Measurements from ENCODE around the gene CHRM5. TPM values are rescaled to one million over a fixed set of nuclear protein-coding genes. Genes with fewer than 3 reads are reported as not detected.

CHRM5 gene
- total RNA-seq, 1 experiment from 2014 or later: 0.11 TPM

GRCh38 chr15:34107315-34107714 lies 139.0 kb downstream of the CHRM5 start:
- no peak overlapping the region for H3K4me3 ChIP-seq
- H3K27ac ChIP-seq: no peak overlapping the region
- no peaks in the 10 kb centered on the region for H3K27me3 ChIP-seq (replicated peaks)
- H3K9me3 ChIP-seq (replicated peaks): no peaks in the 10 kb centered on the region
- H3K4me1 ChIP-seq (replicated peaks): peaks cover 13% of the 10 kb centered on the region
- no peak for DNase-seq (ENCODE audit: low read depth in 1 of 2, low spot score in 2 of 2)
- peaks cover 5% of the 10 kb centered on the region; the same call in 1 of the 2 replicates for H3K36me3 ChIP-seq

- no peaks in the 10 kb centered on the region for H3K9me3 ChIP-seq (replicated peaks)
- H3K27me3 ChIP-seq (replicated peaks): no peaks in the 10 kb centered on the region
- H3K36me3 ChIP-seq: no peaks in the 10 kb centered on the region
- no peak overlapping the region for H3K4me3 ChIP-seq
- H3K27ac ChIP-seq: no peak overlapping the region
- peak in 1 of 2 experiments; percentile 41 for DNase-seq (ENCODE audit: low read depth in 1 of 2, low spot score in 2 of 2)
- H3K4me1 ChIP-seq (replicated peaks): peaks cover 6% of the 10 kb centered on the region
These were observed 141.7 kb downstream of the CHRM5 start for GRCh38 chr15:34109797-34110663.

GRCh38 chr15:34111488-34111887 lies 143.2 kb downstream of the CHRM5 start:
- Histone ChIP-seq H3K9me3 (replicated peaks) (no peaks in the 10 kb centered on the region), H3K27me3 (replicated peaks) (no peaks in the 10 kb centered on the region), H3K4me1 (replicated peaks) (peaks cover 6% of the 10 kb centered on the region), H3K36me3 (no peaks in the 10 kb centered on the region), H3K27ac (no peak overlapping the region), H3K4me3 (no peak overlapping the region)
- DNase-seq (ENCODE audit: low read depth in 1 of 2, low spot score in 2 of 2): peak in 1 of 2 experiments; percentile 18

- no peaks in the 10 kb centered on the region for H3K9me3 ChIP-seq (replicated peaks)
These were observed 145.9 kb downstream of the CHRM5 start for GRCh38 chr15:34114215-34114614.

GRCh38 chr15:34114739-34115138 lies 146.4 kb downstream of the CHRM5 start:
- DNase-seq (ENCODE audit: low read depth in 1 of 2, low spot score in 2 of 2): no peak
- Histone ChIP-seq H3K9me3 (replicated peaks) (no peaks in the 10 kb centered on the region), H3K36me3 (no peaks in the 10 kb centered on the region), H3K4me1 (replicated peaks) (peaks cover 6% of the 10 kb centered on the region), H3K4me3 (no peak overlapping the region), H3K27me3 (replicated peaks) (no peaks in the 10 kb centered on the region), H3K27ac (no peak overlapping the region)

More at GRCh38 chr15:34114215-34114614, 145.9 kb downstream of the CHRM5 start:
- no peaks in the 10 kb centered on the region for H3K27me3 ChIP-seq (replicated peaks)
- H3K4me3 ChIP-seq: no peak overlapping the region
- DNase-seq (ENCODE audit: low read depth in 1 of 2, low spot score in 2 of 2): no peak
- H3K4me1 ChIP-seq (replicated peaks): peaks cover 6% of the 10 kb centered on the region
- H3K36me3 ChIP-seq: no peaks in the 10 kb centered on the region
- H3K27ac ChIP-seq: no peak overlapping the region

GRCh38 chr15:34116620-34117019 lies 148.3 kb downstream of the CHRM5 start:
- Histone ChIP-seq H3K27ac (no peak overlapping the region), H3K4me3 (no peak overlapping the region)
- no peak for DNase-seq (ENCODE audit: low read depth in 1 of 2, low spot score in 2 of 2)

More at GRCh38 chr15:34116620-34117019, 148.3 kb downstream of the CHRM5 start:
- no peaks in the 10 kb centered on the region for H3K9me3 ChIP-seq (replicated peaks)
- no peaks in the 10 kb centered on the region for H3K36me3 ChIP-seq
- H3K4me1 ChIP-seq (replicated peaks): peaks cover 2% of the 10 kb centered on the region
- no peaks in the 10 kb centered on the region for H3K27me3 ChIP-seq (replicated peaks)

Other genes with a start within 250 kb of the CHRM5 start
- gene AVEN, start 70.7 kb downstream of the CHRM5 start, total RNA-seq (2014; rRNA removed; shearing (Covaris generic)): 62.7 and 77.4 TPM in 2 replicates
- gene EMC7, start 133.4 kb downstream of the CHRM5 start, total RNA-seq (2014; rRNA removed; shearing (Covaris generic)): 27.1 and 42.5 TPM in 2 replicates
- 1.5 and 2.5 TPM in 2 replicates for gene PGBD4, start 133.6 kb downstream of the CHRM5 start, total RNA-seq (2014; rRNA removed; shearing (Covaris generic))
- 75.8 and 91.2 TPM in 2 replicates for gene KATNBL1, start 241.6 kb downstream of the CHRM5 start, total RNA-seq (2014; rRNA removed; shearing (Covaris generic))

All from SJSA1 (cell line).